ENCODE measurements around the gene PPEF2. TPM values are rescaled to one million over a fixed set of nuclear protein-coding genes. Genes with fewer than 3 reads are reported as not detected.

PPEF2 gene
- total RNA-seq, 1 donor from 2014 or later = 0.07 TPM

- no peak overlapping the region for H3K27ac Mint-ChIP-seq
- no peaks in the 10 kb centered on the region for H3K79me2 ChIP-seq (ENCODE audit: low read depth)
Observed at GRCh38 chr4:75820676-75821075, 81.6 kb downstream of the PPEF2 start.

GRCh38 chr4:75820197-75820596 lies 82.1 kb downstream of the PPEF2 start:
- no peaks in the 10 kb centered on the region for H4K20me1 ChIP-seq (ENCODE audit: low read depth)
- no peak overlapping the region for H3K4me2 ChIP-seq
- H3K9ac ChIP-seq = no peak overlapping the region
- Mint-ChIP-seq H3K27ac (no peak overlapping the region), H3K4me1 (no peaks in the 10 kb centered on the region), H3K9me3 (no peaks in the 10 kb centered on the region), H3K27me3 (ENCODE audit: insufficient read depth, low read depth) (no peaks in the 10 kb centered on the region), H3K4me3 (no peak overlapping the region), H3K36me3 (peaks cover 7% of the 10 kb centered on the region)
- H3K79me2 ChIP-seq (ENCODE audit: low read depth) = no peaks in the 10 kb centered on the region
- no peaks in the 10 kb centered on the region for H3K27me3 ChIP-seq
- no peaks in the 10 kb centered on the region for H3F3A ChIP-seq (ENCODE audit: low read depth)
- no peak for DNase-seq (ENCODE audit: low spot score)
- H3K27ac ChIP-seq = no peak overlapping the region
- TF ChIP-seq CTCF (IDR thresholded peaks at IDR 0.05) = no peak
- no peak for TF ChIP-seq EZH2phosphoT487 (IDR thresholded peaks at IDR 0.05)
- no peak for TF ChIP-seq EZH2 (IDR thresholded peaks at IDR 0.05)
- no peaks in the 10 kb centered on the region for H3K4me1 ChIP-seq
- H3K4me3 ChIP-seq = no peak overlapping the region
- H3K36me3 ChIP-seq = no peaks in the 10 kb centered on the region
- no peaks in the 10 kb centered on the region for H3K9me3 ChIP-seq (ENCODE audit: low read depth)
- no peak overlapping the region for H2AFZ ChIP-seq (replicated peaks)

More at GRCh38 chr4:75820676-75821075, 81.6 kb downstream of the PPEF2 start:
- Histone ChIP-seq H3K4me1 (no peaks in the 10 kb centered on the region), H3F3A (ENCODE audit: low read depth) (no peaks in the 10 kb centered on the region), H3K4me3 (no peak overlapping the region), H3K9me3 (ENCODE audit: low read depth) (no peaks in the 10 kb centered on the region), H3K9ac (no peak overlapping the region), H3K27me3 (no peaks in the 10 kb centered on the region), H3K36me3 (no peaks in the 10 kb centered on the region), H3K27ac (no peak overlapping the region), H3K4me2 (no peak overlapping the region), H4K20me1 (ENCODE audit: low read depth) (no peaks in the 10 kb centered on the region), H2AFZ (replicated peaks) (no peak overlapping the region)
- H3K4me1 Mint-ChIP-seq = no peaks in the 10 kb centered on the region
- H3K9me3 Mint-ChIP-seq = no peaks in the 10 kb centered on the region
- DNase-seq (ENCODE audit: low spot score) = no peak
- no peaks in the 10 kb centered on the region for H3K27me3 Mint-ChIP-seq (ENCODE audit: insufficient read depth, low read depth)
- TF ChIP-seq EZH2phosphoT487 (IDR thresholded peaks at IDR 0.05) (no peak), EZH2 (IDR thresholded peaks at IDR 0.05) (no peak), CTCF (IDR thresholded peaks at IDR 0.05) (no peak)
- no peak overlapping the region for H3K4me3 Mint-ChIP-seq
- peaks cover 4% of the 10 kb centered on the region for H3K36me3 Mint-ChIP-seq

- Mint-ChIP-seq H3K27ac (no peak overlapping the region), H3K9me3 (no peaks in the 10 kb centered on the region), H3K4me3 (no peak overlapping the region), H3K36me3 (peaks cover 14% of the 10 kb centered on the region), H3K27me3 (ENCODE audit: insufficient read depth, low read depth) (no peaks in the 10 kb centered on the region), H3K4me1 (no peaks in the 10 kb centered on the region)
- H4K20me1 ChIP-seq (ENCODE audit: low read depth) = no peaks in the 10 kb centered on the region
- H3K4me1 ChIP-seq = no peaks in the 10 kb centered on the region
- no peak for DNase-seq (ENCODE audit: low spot score)
- no peak overlapping the region for H3K9ac ChIP-seq
- H3K4me2 ChIP-seq = no peak overlapping the region
- H3F3A ChIP-seq (ENCODE audit: low read depth) = no peaks in the 10 kb centered on the region
- H3K79me2 ChIP-seq (ENCODE audit: low read depth) = no peaks in the 10 kb centered on the region
- H3K27me3 ChIP-seq = no peaks in the 10 kb centered on the region
- no peak overlapping the region for H3K27ac ChIP-seq
- H3K36me3 ChIP-seq = no peaks in the 10 kb centered on the region
- no peaks in the 10 kb centered on the region for H3K9me3 ChIP-seq (ENCODE audit: low read depth)
- TF ChIP-seq CTCF (IDR thresholded peaks at IDR 0.05) = no peak
- no peak for TF ChIP-seq EZH2 (IDR thresholded peaks at IDR 0.05)
- TF ChIP-seq EZH2phosphoT487 (IDR thresholded peaks at IDR 0.05) = no peak
- H2AFZ ChIP-seq (replicated peaks) = no peak overlapping the region
- no peak overlapping the region for H3K4me3 ChIP-seq
Observed at GRCh38 chr4:75819121-75819520, 83.1 kb downstream of the PPEF2 start.

All from neural progenitor cell (in vitro differentiated cells).